Hepatocyte (in vitro differentiated cells): ENCODE measurements around the gene DYNLL2.

Experiments
- CTCF ChIP-seq: fragments of 200-600 bp; sonication (generic); IDR thresholded peaks from 2 replicates; pipeline ENCODE4 v1.5.1; 2016; ENCODE audit warnings: antibody characterized with exemption, mild to moderate bottlenecking; ENCODE audit not compliant: poor library complexity
- EZH2phosphoT487 ChIP-seq: fragments of 200-600 bp; sonication (generic); IDR thresholded peaks from one replicate; pipeline ENCODE4 v1.6.1; 2018; ENCODE audit warnings: antibody characterized with exemption, mild to moderate bottlenecking, low read depth, moderate library complexity; ENCODE audit not compliant: unreplicated experiment, severe bottlenecking

- TF ChIP-seq CTCF: no peak
- no peak for TF ChIP-seq EZH2phosphoT487
Measured at GRCh38 chr17:58094118-58094517, 10.9 kb downstream of the DYNLL2 start.
